8988T (cell line): Measurements from ENCODE around the gene PAAF1.
A peak's percentile ranks its signal among the peaks of the same experiment; 100 is the strongest.

Experiments used
- DNase-seq: peaks from one replicate; pipeline ENCODE4 v3.0.0; 2011

PAAF1 gene

DNA sequence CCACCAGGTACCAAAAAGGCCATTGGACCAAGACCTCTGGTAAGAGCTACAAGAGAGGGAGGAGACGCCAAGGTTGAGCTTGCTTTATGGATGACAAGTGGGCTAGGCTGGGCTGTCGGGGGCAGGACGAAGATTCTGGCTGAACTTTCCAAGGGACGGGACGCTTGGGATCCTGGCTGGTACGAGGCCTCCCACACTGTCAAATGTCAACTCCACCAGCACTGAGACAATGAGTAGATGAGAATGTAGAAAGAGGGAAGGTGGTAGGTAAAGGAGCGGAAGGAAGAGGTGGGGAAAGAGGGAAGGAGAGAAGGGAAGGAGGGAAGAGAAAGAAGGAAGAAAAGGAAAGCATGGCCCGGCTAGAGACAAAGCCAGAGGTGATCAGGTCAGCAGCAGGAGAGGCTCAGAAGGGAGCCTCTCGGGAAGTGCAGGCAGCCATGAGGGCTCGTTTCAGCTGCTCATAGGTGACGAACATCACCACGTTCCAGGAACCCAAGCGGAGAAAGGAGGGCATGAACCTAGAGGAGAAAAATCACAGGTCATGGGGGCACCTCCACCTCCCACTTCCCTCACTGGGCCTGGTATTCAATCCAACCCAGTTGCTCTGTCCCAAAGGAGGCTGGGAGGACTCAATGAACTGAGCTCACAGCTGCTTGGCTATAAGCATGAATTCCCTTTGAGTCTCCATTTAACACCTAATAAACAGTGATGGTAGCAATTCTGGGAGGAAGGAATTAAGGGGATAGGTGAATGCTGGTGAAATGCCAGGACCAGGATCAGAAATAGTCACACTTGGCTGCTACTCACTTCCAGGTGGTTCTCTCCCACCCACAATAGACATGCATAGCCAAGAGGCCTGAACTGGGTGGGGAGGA, 98.0 kb downstream of the PAAF1 start:
- DNase-seq, result no peak

- no peak for DNase-seq
Observed at GRCh38 chr11:73975479-73975757, 98.6 kb downstream of the PAAF1 start.

- no peak for DNase-seq
Observed at GRCh38 chr11:73976451-73977151, 99.8 kb downstream of the PAAF1 start.

DNA sequence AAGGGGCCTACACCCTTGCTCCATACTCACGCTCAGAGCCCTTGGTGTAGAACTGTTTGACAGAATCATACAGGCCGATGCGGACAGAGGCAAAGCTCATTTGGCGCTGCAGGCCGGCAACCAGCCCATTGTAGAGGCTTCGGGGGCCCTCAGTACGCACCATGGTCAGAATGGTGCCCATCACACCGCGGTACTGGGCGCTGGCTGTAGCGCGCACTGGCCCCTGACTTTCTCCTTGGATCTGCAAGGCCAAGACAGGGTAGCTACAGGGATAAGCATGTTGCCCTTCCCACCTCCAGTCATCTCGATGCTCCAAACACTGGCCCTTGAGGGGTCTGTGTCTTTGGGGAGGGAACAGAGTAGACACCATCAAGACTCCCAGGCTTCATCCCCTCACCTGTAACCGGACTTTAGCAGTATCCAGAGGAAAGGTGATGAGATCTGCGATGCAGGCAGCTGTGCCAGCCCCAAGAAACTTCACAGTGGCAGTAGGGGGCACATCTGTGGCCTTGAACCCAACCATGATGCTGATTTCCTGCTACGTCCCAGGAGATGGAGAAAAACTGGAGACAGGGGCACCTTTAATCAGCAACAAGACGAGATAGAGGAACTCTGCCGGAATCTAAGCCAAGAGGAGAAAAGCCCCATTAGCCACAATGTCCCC, 101.2 kb downstream of the PAAF1 start:
- no peak for DNase-seq

DNA sequence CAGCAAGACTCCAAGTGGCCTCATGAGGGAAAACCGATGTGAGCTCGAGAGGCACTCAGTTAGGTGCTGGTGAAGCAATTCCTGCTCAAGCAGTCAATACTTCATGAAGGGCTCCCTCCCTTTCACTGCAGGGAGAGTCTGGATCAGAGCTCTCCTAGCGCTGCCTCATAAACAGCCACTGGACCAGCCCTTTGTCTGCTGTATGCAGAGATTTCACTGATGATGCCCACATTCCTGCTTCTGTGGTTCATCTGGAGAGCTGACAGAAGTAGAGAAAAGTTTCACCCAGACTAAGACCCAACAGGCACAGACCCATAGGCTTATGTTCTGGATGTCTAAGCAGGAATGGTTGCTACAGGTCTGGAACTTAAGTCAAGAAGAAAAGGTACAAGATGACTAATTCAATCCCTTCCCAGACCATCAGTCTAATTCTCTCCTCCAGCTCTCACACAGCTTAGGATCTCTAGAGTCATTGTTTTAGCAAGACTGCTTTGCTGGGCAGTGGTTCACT, 101.8 kb downstream of the PAAF1 start:
- DNase-seq, result no peak

DNA sequence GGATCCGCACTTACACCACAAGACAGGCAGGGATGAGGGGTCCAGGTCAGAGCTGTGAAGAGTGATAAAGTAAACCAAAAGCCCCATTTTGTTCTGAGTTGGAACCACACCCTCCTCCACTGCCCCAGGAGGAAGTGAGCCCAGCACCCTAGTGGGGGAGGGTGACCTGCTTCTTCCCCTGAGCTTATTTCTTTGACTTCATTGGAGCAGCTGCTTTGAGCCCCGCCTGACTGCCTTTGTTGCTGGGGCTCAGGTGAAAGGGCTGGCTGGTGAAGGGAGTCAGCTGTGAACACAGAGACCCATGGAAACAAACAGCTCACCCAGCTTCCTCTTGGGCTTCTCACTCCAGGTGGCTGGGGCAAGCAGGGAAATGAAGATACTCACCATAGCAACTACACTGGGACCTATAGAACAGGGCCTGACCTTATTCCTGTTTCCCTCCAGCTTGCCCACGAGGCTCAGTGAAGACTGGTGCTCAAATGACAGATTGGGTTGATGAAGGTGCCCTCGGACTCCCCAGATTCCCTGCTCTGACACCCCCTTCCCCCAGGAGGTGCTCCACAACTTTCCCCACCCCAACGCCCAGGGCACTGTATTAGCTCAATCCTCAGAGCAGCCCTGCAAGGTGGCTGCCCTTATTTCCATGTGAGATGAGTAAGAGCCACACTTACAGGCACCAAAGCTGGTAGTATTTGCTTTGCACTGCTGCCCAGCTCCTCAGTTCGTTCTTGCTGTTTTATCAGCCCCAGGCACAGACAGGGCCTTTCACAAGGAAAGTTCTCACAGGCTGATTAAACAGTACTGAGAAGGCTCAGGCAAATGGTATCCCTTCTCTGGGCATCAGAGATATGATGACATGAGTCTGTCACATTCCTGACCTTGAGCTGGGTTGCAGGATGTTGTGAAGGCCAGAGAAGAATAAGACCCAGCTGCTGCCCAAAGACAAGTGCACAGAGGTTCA, 103.5 kb downstream of the PAAF1 start:
- DNase-seq, result peak; percentile 20
